B cell (primary cell): ENCODE data around the gene NPHP4. TPM values are rescaled to one million over a fixed set of nuclear protein-coding genes. Genes with fewer than 3 reads are reported as not detected.

ENCODE experiments used
- ATAC-seq: fragments of 200-7000 bp; cut with Tn5 transposase; one replicate; pipeline ENCODE4 v1.10.0; 2021; ENCODE audit warnings: low read depth, mild to moderate bottlenecking, moderate number of reproducible peaks, moderate library complexity
- CTCF ChIA-PET: fragments of 350-600 bp; sonication (Branson Sonifier 250); formaldehyde crosslinking; loops from one replicate; lab custom pipeline; 2021; ENCODE audit warnings: antibody characterized with exemption, inconsistent platforms; lab: Charles Lee
- POLR2A ChIA-PET: fragments of 350-600 bp; sonication (Branson Sonifier 250); formaldehyde crosslinking; loops from one replicate; lab custom pipeline; 2021; ENCODE audit warnings: antibody characterized with exemption; lab: Charles Lee
- DNase-seq: peaks from one replicate; pipeline ENCODE4 v3.0.0; 2013
- H2AFZ ChIP-seq: 2 replicates; pipeline ENCODE4 v1.6.1; 2012; ENCODE audit warnings: mild to moderate bottlenecking, low read depth, low read length; ENCODE audit not compliant: insufficient read depth, poor library complexity, severe bottlenecking
- H3K27ac ChIP-seq, 2 donors: 1 replicate in 1 of 2; 2 replicates in 1 of 2; pipeline ENCODE4 v1.5.1; 2012 to 2013; ENCODE audit warnings: low read length in 2 of 2, mild to moderate bottlenecking in 2 of 2, moderate library complexity in 1 of 2
- H3K27me3 ChIP-seq, 4 experiments: fragments of 200-600 bp in 1 of 4; sonication (generic) in 1 of 4; replicated peaks in 1 of 4; 1 replicate in 2 of 4; 2 replicates in 2 of 4; pipeline versions ENCODE4 v1.6.1 to v1.7.0; 2013 to 2016; ENCODE audit warnings: low read length in 3 of 4, mild to moderate bottlenecking in 2 of 4, mixed read lengths in 1 of 4, moderate library complexity in 1 of 4; ENCODE audit not compliant: insufficient read depth in 4 of 4, control insufficient read depth in 3 of 4; ENCODE audit errors: control extremely low read depth in 1 of 4
- H3K36me3 ChIP-seq, 2 experiments: replicated peaks in 1 of 2; 1 replicate in 1 of 2; 2 replicates in 1 of 2; pipeline versions ENCODE4 v1.6.1 to v1.7.1; 2013; ENCODE audit warnings: low read length in 1 of 2; ENCODE audit not compliant: insufficient read depth in 2 of 2, control insufficient read depth in 1 of 2; ENCODE audit errors: control extremely low read depth in 1 of 2, extremely low read depth in 1 of 2
- H3K4me1 ChIP-seq, 2 donors: fragments of 200-600 bp in 1 of 2; sonication (generic) in 1 of 2; 1 replicate in 1 of 2; 2 replicates in 1 of 2; pipeline versions ENCODE4 v1.5.1 to v1.6.1; 2013 to 2017; ENCODE audit warnings: low read length in 2 of 2; ENCODE audit not compliant: control insufficient read depth in 2 of 2, insufficient read depth in 2 of 2
- H3K4me2 ChIP-seq: replicated peaks from 2 replicates; pipeline ENCODE3; 2012; ENCODE audit warnings: mild to moderate bottlenecking, low read depth, low read length; ENCODE audit not compliant: poor library complexity, severe bottlenecking
- H3K4me3 ChIP-seq, 5 experiments: fragments of 200-600 bp in 1 of 5; sonication (generic) in 1 of 5; 1 replicate in 3 of 5; 2 replicates in 2 of 5; pipeline versions ENCODE4 v1.5.1 to v1.7.0; 2011 to 2016; ENCODE audit warnings: low read length in 4 of 5, mild to moderate bottlenecking in 4 of 5, low read depth in 2 of 5, control low read depth in 1 of 5, moderate library complexity in 1 of 5; ENCODE audit not compliant: insufficient read depth in 1 of 5; ENCODE audit errors: control extremely low read depth in 1 of 5, extremely low read depth in 1 of 5
- H3K79me2 ChIP-seq: fragments of 200-600 bp; sonication (generic); one replicate; pipeline ENCODE4 v1.6.0; 2016; ENCODE audit warnings: low read length; ENCODE audit not compliant: control insufficient read depth, insufficient read depth
- H3K9ac ChIP-seq: fragments of 200-600 bp; sonication (generic); 2 replicates; pipeline ENCODE4 v1.6.1; 2017; ENCODE audit warnings: mild to moderate bottlenecking, low read length, moderate library complexity
- H3K9me3 ChIP-seq, 3 donors: one replicate each; pipeline versions ENCODE4 v1.6.1 to v1.7.1; 2013; ENCODE audit warnings: low read length in 2 of 3; ENCODE audit not compliant: control insufficient read depth in 2 of 3, insufficient read depth in 1 of 3; ENCODE audit errors: control extremely low read depth in 1 of 3
- H4K20me1 ChIP-seq: 2 replicates; pipeline ENCODE4 v1.6.0; 2012; ENCODE audit warnings: mild to moderate bottlenecking, low read length; ENCODE audit not compliant: insufficient read depth, control insufficient read depth, poor library complexity, severe bottlenecking
- H3K27ac Mint-ChIP-seq: one replicate; pipeline ENCODE4 v1.8.0; 2021; ENCODE audit warnings: mixed read lengths
- H3K27me3 Mint-ChIP-seq: one replicate; pipeline ENCODE4 v1.8.0; 2021; ENCODE audit warnings: mixed read lengths
- H3K4me1 Mint-ChIP-seq: one replicate; pipeline ENCODE4 v1.8.0; 2021; ENCODE audit warnings: mixed read lengths
- H3K4me3 Mint-ChIP-seq: one replicate; pipeline ENCODE4 v1.8.0; 2021; ENCODE audit warnings: mixed read lengths
- H3K9me3 Mint-ChIP-seq: one replicate; pipeline ENCODE4 v1.8.0; 2022; ENCODE audit warnings: mixed read lengths; ENCODE audit not compliant: insufficient read depth
- CTCF ChIP-seq: fragments of 200-600 bp; IDR thresholded peaks from one replicate; pipeline ENCODE4 v1.8.0; 2022; ENCODE audit warnings: antibody characterized with exemption, mild to moderate bottlenecking
- EZH2 ChIP-seq: IDR thresholded peaks from 2 replicates; pipeline ENCODE4 v1.6.1; 2012; ENCODE audit warnings: borderline replicate concordance, low read depth, mild to moderate bottlenecking, moderate library complexity, low read length; ENCODE audit not compliant: insufficient read depth, poor library complexity, severe bottlenecking
- WGBS: methylation state at CpG from one replicate; pipeline ENCODE4 v1.1.5; 2013; ENCODE audit warnings: missing lambda C conversion rate; ENCODE audit not compliant: insufficient coverage; 5-methylcytosine and 5-hydroxymethylcytosine counted together
- intact Hi-C: fragments of 100-400 bp; cut with micrococcal nuclease; formaldehyde crosslinking; loops from one replicate; pipeline ENCODE4 v1.10.0; 2022
- polyA plus RNA-seq: library from polyadenylated mRNA; depleted of rRNA; stranded (reverse); fragments of >200 nt; gene quantifications from 2 replicates; pipeline ENCODE4 v1.2.3, GENCODE V29; 2012
- total RNA-seq, 2 donors: library from RNA; stranded (reverse); fragments of 120-200 nt in 1 of 2; gene quantifications; 1 replicate in 1 of 2; 2 replicates in 1 of 2; pipeline versions ENCODE4 v1.2.3 to v1.2.4, GENCODE V29; 2013 to 2022

The NPHP4 gene
- total and polyA plus RNA-seq, 2 donors (not counting 1 experiment from before 2014, with no cell fraction given) = 6.5 to 14.8 TPM

- Histone ChIP-seq H3K79me2 (no peaks in the 10 kb centered on the region), H3K4me3 (no peak overlapping the region), H3K27me3 (no peaks in the 10 kb centered on the region), H4K20me1 (no peaks in the 10 kb centered on the region), H3K9ac (no peak overlapping the region), H3K4me1 (no peaks in the 10 kb centered on the region), H3K9me3 (peaks cover 0 to 5% (median 0%) of the 10 kb centered on the region in 3 donors), H2AFZ (no peak overlapping the region), H3K27ac (no peak overlapping the region), H3K36me3 (no peaks in the 10 kb centered on the region), H3K4me2 (no peak overlapping the region)
- POLR2A ChIA-PET = no interaction called here
- WGBS = 100% methylated on average over 1 of the region's 4 CpGs
- Mint-ChIP-seq H3K4me3 (no peak overlapping the region), H3K4me1 (no peaks in the 10 kb centered on the region), H3K27ac (no peak overlapping the region), H3K27me3 (no peaks in the 10 kb centered on the region), H3K9me3 (peaks cover 3% of the 10 kb centered on the region)
- no peak for TF ChIP-seq CTCF
- no peak for TF ChIP-seq EZH2
- intact Hi-C loops = no loop called here
- ATAC-seq (no peak), DNase-seq (no peak)
- CTCF ChIA-PET = no interaction called here
These were observed 63.4 kb downstream of the NPHP4 start for GRCh38 chr1:5928714-5929400.

- Mint-ChIP-seq H3K4me1 (no peaks in the 10 kb centered on the region), H3K4me3 (no peak overlapping the region), H3K9me3 (peaks cover 3% of the 10 kb centered on the region), H3K27me3 (no peaks in the 10 kb centered on the region), H3K27ac (no peak overlapping the region)
- Histone ChIP-seq H3K36me3 (no peaks in the 10 kb centered on the region), H3K9me3 (peaks cover 0 to 5% (median 0%) of the 10 kb centered on the region in 3 donors), H3K4me1 (no peaks in the 10 kb centered on the region), H3K27ac (no peak overlapping the region), H2AFZ (no peak overlapping the region), H3K9ac (no peak overlapping the region), H4K20me1 (no peaks in the 10 kb centered on the region), H3K27me3 (no peaks in the 10 kb centered on the region), H3K79me2 (no peaks in the 10 kb centered on the region), H3K4me2 (no peak overlapping the region), H3K4me3 (no peak overlapping the region)
- CTCF ChIA-PET = no interaction called here
- intact Hi-C loops = no loop called here
- no peak for TF ChIP-seq CTCF
- no peak for TF ChIP-seq EZH2
- POLR2A ChIA-PET = no interaction called here
- 97% methylated on average over 17 of the region's 19 CpGs for WGBS
- no peak for DNase-seq
- no peak for ATAC-seq
These were observed 64.5 kb downstream of the NPHP4 start for GRCh38 chr1:5927506-5928370.
